HepG2 (cell line): Measurements from ENCODE around the gene PLEKHG5. TPM values are rescaled to one million over a fixed set of nuclear protein-coding genes. Genes with fewer than 3 reads are reported as not detected.

ENCODE experiments used
- CTCF ChIP-seq: sonication (generic); formaldehyde crosslinking; IDR thresholded peaks from 2 replicates; pipeline ENCODE4 v1.5.0; 2020; ENCODE audit warnings: mild to moderate bottlenecking, missing genetic modification reagents, moderate library complexity
- FOSL2 ChIP-seq: sonication (generic); formaldehyde crosslinking; IDR thresholded peaks from 2 replicates; pipeline ENCODE4 v1.4.0; 2020; ENCODE audit warnings: missing genetic modification reagents
- GMEB2 ChIP-seq: IDR thresholded peaks from 2 replicates; pipeline ENCODE4 v1.6.1; 2016; ENCODE audit warnings: missing biosample characterization, missing genetic modification reagents, low read depth
- HNRNPUL1 ChIP-seq: fragments of 200-400 bp; formaldehyde crosslinking; IDR thresholded peaks from 2 replicates; pipeline ENCODE4 v1.6.1; 2017; ENCODE audit warnings: low read depth, mild to moderate bottlenecking, low read length, moderate library complexity
- HOXA9 ChIP-seq: sonication (generic); formaldehyde crosslinking; IDR thresholded peaks from 2 replicates; pipeline ENCODE4 v1.8.1; 2022; ENCODE audit warnings: missing genetic modification reagents, mild to moderate bottlenecking, moderate library complexity, borderline replicate concordance
- MNT ChIP-seq: fragments of 450-650 bp; IDR thresholded peaks from 2 replicates; pipeline ENCODE4 v1.6.1; 2016
- NFIC ChIP-seq: IDR thresholded peaks from 2 replicates; pipeline ENCODE4 v1.6.1; 2012; ENCODE audit warnings: mild to moderate bottlenecking, low read length, inconsistent platforms
- NR2F2 ChIP-seq: IDR thresholded peaks from 2 replicates; pipeline ENCODE4 v1.6.1; 2012; ENCODE audit warnings: low read depth, inconsistent platforms, borderline replicate concordance
- RORA ChIP-seq: sonication (generic); formaldehyde crosslinking; IDR thresholded peaks from 2 replicates; pipeline ENCODE4 v1.5.0; 2020; ENCODE audit warnings: mild to moderate bottlenecking, missing genetic modification reagents, moderate library complexity
- SATB2 ChIP-seq: sonication (generic); formaldehyde crosslinking; IDR thresholded peaks from 2 replicates; pipeline ENCODE4 v1.5.0; 2020; ENCODE audit warnings: missing genetic modification reagents
- SETDB1 ChIP-seq: sonication (generic); formaldehyde crosslinking; IDR thresholded peaks from 2 replicates; pipeline ENCODE4 v1.5.1; 2020; ENCODE audit warnings: missing genetic modification reagents, mild to moderate bottlenecking, borderline replicate concordance
- SIX1 ChIP-seq: sonication (generic); formaldehyde crosslinking; IDR thresholded peaks from 2 replicates; pipeline ENCODE4 v1.4.0; 2020; ENCODE audit warnings: missing genetic modification reagents, borderline replicate concordance
- SMAD9 ChIP-seq: sonication (generic); formaldehyde crosslinking; IDR thresholded peaks from 2 replicates; pipeline ENCODE4 v1.5.1; 2020; ENCODE audit warnings: mild to moderate bottlenecking, missing genetic modification reagents
- SOX5 ChIP-seq: IDR thresholded peaks from 2 replicates; pipeline ENCODE4 v1.6.1; 2016; ENCODE audit warnings: borderline replicate concordance
- SYNCRIP ChIP-seq: fragments of 200-400 bp; formaldehyde crosslinking; IDR thresholded peaks from 2 replicates; pipeline ENCODE4 v1.6.1; 2018; ENCODE audit warnings: mild to moderate bottlenecking, low read depth, low read length; ENCODE audit not compliant: insufficient read depth
- TCF7L2 ChIP-seq: IDR thresholded peaks from 2 replicates; pipeline ENCODE4 v1.6.1; 2011; ENCODE audit warnings: mild to moderate bottlenecking, low read depth, low read length, moderate library complexity
- TEAD2 ChIP-seq: sonication (generic); formaldehyde crosslinking; IDR thresholded peaks from 2 replicates; pipeline ENCODE4 v1.9.0; 2021; ENCODE audit warnings: missing genetic modification reagents
- TFDP1 ChIP-seq: IDR thresholded peaks from 2 replicates; pipeline ENCODE4 v1.6.1; 2016; ENCODE audit warnings: missing compliant biosample characterization, missing genetic modification reagents, borderline replicate concordance
- TMF1 ChIP-seq: sonication (generic); formaldehyde crosslinking; IDR thresholded peaks from 2 replicates; pipeline ENCODE4 v1.8.1; 2022; ENCODE audit warnings: low read depth, missing genetic modification reagents
- ZNF274 ChIP-seq: sonication (generic); formaldehyde crosslinking; IDR thresholded peaks from 2 replicates; pipeline ENCODE4 v1.5.1; 2020; ENCODE audit warnings: mild to moderate bottlenecking, missing genetic modification reagents
- ZNF577 ChIP-seq: sonication (generic); formaldehyde crosslinking; IDR thresholded peaks from 2 replicates; pipeline ENCODE4 v1.4.0; 2020; ENCODE audit warnings: mild to moderate bottlenecking, low read depth, missing genetic modification reagents, borderline replicate concordance
- ZNF776 ChIP-seq: sonication (generic); formaldehyde crosslinking; IDR thresholded peaks from 2 replicates; pipeline ENCODE4 v1.4.0; 2020; ENCODE audit warnings: mild to moderate bottlenecking, missing genetic modification reagents
- ZNF784 ChIP-seq: sonication (generic); formaldehyde crosslinking; IDR thresholded peaks from 2 replicates; pipeline ENCODE4 v1.5.1; 2020; ENCODE audit warnings: missing genetic modification reagents, mild to moderate bottlenecking, borderline replicate concordance
- ZNF788 ChIP-seq: sonication (generic); formaldehyde crosslinking; IDR thresholded peaks from 2 replicates; pipeline ENCODE4 v1.5.0; 2020; ENCODE audit warnings: mild to moderate bottlenecking, missing genetic modification reagents, borderline replicate concordance
- polyA plus RNA-seq, 8 experiments: library from polyadenylated mRNA; depleted of rRNA in 3 of 8; stranded (reverse) in 7 of 8; unstranded in 1 of 8; fragments of >200 nt; fragmentation: Illumina TruSeq in 4 of 8; extraction: Trizol in 4 of 8; gene quantifications; 2 replicates each; pipeline versions ENCODE4 v1.2.1 to v1.2.3, GENCODE V29; 2011 to 2016; ENCODE audit warnings: low read depth in 4 of 8, missing spikeins in 1 of 8, mixed read lengths in 1 of 8; ENCODE audit not compliant: insufficient read depth in 1 of 8
- total RNA-seq, 5 experiments: library from RNA; depleted of rRNA; stranded (reverse); fragments of >200 nt; fragmentation: Illumina TruSeq; extraction: Trizol; gene quantifications; 2 replicates each; pipeline ENCODE4 v1.2.3, GENCODE V29; 2016; ENCODE audit warnings: low read depth in 1 of 5

Gene PLEKHG5
- total and polyA plus RNA-seq, 2 of the 13 experiments (the other 11 are each of a cell fraction or from before 2014, with no cell fraction given): 1.9 to 3.5 TPM

- peak; percentile 55; the same call in 1 of the 2 replicates for TF ChIP-seq ZNF776 (CRISPR knock-in tag)
- TF ChIP-seq TCF7L2: no peak
- TF ChIP-seq SMAD9 (CRISPR knock-in tag): no peak
- TF ChIP-seq ZNF577 (CRISPR knock-in tag): no peak
- no peak for TF ChIP-seq SATB2 (CRISPR knock-in tag)
- TF ChIP-seq TMF1: 0 out of 2 replicates have a peak, but pooled peaks have one; percentile 59
- no peak for TF ChIP-seq TFDP1 (CRISPR knock-in tag)
- no peak for TF ChIP-seq ZNF784 (CRISPR knock-in tag)
- TF ChIP-seq NR2F2: no peak
- TF ChIP-seq NFIC: no peak
- TF ChIP-seq MNT: no peak
- TF ChIP-seq CTCF (CRISPR knock-in tag): peak; percentile 11; the same call in 1 of the 2 replicates
- no peak for TF ChIP-seq TEAD2 (CRISPR knock-in tag)
- no peak for TF ChIP-seq SYNCRIP
- TF ChIP-seq SOX5 (CRISPR knock-in tag): 0 out of 2 replicates have a peak, but pooled peaks have one; percentile 7
- TF ChIP-seq HNRNPUL1: no peak
- no peak for TF ChIP-seq RORA (CRISPR knock-in tag)
- TF ChIP-seq ZNF274 (CRISPR knock-in tag): no peak
- TF ChIP-seq FOSL2 (CRISPR knock-in tag): no peak
- no peak for TF ChIP-seq ZNF788 (CRISPR knock-in tag)
- no peak for TF ChIP-seq SETDB1
- no peak for TF ChIP-seq GMEB2 (CRISPR knock-in tag)
- TF ChIP-seq HOXA9: no peak
- no peak for TF ChIP-seq SIX1 (CRISPR knock-in tag)
Measured at GRCh38 chr1:6462412-6463119, 28.9 kb downstream of the PLEKHG5 start (continued).
